Measurements from ENCODE around the gene FGR.

Gene FGR

DNA sequence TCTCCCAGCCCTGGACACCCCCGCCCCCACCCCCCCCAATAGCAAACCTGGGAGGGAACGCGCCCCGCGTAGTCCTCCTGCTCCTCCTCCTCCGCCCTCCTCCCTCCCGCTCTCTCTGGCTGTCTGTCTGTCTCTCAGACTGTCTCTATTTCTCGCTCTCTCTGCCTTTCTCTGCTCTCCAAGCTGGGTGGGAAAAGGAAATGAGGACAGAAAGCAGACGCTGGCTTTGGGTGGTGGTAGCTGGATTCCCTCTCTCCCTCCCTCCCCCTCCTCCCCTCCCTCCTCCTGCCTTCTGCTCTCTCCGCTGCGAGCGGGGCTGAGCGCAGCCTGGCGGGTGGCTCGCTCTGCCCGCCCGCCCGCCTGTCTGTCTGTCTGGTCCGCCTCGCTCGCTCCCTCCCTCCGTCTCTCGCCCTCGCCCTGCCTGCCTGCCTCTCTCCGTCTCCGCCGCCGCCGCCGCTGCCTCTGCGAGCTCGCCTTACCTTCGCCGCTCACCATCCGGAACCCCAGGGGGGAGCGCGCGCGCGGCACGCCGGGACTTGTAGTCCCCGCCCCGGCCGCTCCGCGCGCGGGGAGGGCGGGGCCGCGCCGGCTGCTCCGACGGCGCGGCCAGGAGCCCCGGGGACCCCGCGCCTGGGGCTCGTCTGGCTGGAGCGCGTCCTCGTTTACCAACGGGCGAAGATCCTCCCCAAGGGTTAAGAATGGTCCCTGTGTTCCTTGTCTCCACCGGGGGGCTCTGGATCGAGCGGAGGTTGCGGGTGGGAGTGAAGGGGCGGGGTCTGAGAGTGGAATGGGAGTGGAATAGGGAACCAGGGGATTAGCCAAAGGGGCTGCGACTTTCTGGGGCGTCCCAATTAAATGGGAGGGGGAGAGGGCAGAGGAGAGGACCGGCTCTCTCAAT, 31.1 kb downstream of the FGR start, which contains the start of gene AHDC1:
TSS of gene AHDC1 (minus strand) at position 464 of the 898 bp plus-strand sequence. CDS start 52,029 bp downstream, outside the sequence.
- Histone ChIP-seq H3F3A (ENCODE audit: control insufficient read depth, insufficient read depth) (peaks cover 18% of the 10 kb centered on the region), H3K4me1 (ENCODE audit: control insufficient read depth, low read length) (peaks cover 69% of the 10 kb centered on the region), H3K4me2 (ENCODE audit: low read length) (peak within 1 kb of the TSS; percentile 79), H3K4me3 (ENCODE audit: low read length) (peak within 1 kb of the TSS; percentile 81), H3K79me2 (ENCODE audit: control insufficient read depth, low read length) (peaks cover 16% of the 10 kb centered on the region), H3K36me3 (ENCODE audit: control insufficient read depth, low read length) (no peaks in the 10 kb centered on the region), H3K9me3 (ENCODE audit: control insufficient read depth, insufficient read depth, low read length) (no peaks in the 10 kb centered on the region), H3K9me2 (replicated peaks; ENCODE audit: control insufficient read depth, low read length) (no peaks in the 10 kb centered on the region), H3K27ac (ENCODE audit: low read depth, low read length) (peak within 1 kb of the TSS; percentile 66), H4K20me1 (ENCODE audit: control insufficient read depth, insufficient read depth, low read depth, low read length) (no peaks in the 10 kb centered on the region; the same call in 1 of the 2 replicates), H3K27me3 (ENCODE audit: control insufficient read depth, low read length) (no peaks in the 10 kb centered on the region)
- TF ChIP-seq, protein P1, sequence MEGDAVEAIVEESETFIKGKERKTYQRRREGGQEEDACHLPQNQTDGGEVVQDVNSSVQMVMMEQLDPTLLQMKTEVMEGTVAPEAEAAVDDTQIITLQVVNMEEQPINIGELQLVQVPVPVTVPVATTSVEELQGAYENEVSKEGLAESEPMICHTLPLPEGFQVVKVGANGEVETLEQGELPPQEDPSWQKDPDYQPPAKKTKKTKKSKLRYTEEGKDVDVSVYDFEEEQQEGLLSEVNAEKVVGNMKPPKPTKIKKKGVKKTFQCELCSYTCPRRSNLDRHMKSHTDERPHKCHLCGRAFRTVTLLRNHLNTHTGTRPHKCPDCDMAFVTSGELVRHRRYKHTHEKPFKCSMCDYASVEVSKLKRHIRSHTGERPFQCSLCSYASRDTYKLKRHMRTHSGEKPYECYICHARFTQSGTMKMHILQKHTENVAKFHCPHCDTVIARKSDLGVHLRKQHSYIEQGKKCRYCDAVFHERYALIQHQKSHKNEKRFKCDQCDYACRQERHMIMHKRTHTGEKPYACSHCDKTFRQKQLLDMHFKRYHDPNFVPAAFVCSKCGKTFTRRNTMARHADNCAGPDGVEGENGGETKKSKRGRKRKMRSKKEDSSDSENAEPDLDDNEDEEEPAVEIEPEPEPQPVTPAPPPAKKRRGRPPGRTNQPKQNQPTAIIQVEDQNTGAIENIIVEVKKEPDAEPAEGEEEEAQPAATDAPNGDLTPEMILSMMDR (IDR thresholded peaks at IDR 0.05; ENCODE audit: low read depth, low read length, poor library complexity, severe bottlenecking): no peak
- TF ChIP-seq EZH2phosphoT487 (IDR thresholded peaks at IDR 0.05; ENCODE audit: borderline replicate concordance, low read length): no peak

DNA sequence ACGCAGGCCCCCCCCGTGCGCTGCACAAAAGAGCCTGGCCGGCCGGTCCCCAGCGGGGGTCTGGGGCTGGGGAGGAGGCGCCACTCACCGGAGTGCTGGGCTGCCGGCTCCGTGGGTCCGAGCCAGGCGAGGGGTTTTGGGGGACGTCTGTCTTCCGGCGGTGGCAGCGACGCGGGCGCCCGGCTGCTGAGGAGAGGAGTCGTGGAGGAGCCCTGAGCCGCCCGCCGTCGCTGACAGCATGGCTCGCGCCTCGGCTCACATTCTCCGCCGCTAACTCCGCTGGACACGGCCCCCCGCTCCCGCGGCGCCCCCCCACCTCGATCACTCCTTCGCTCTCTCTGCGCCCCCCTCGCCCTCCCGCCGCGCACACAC, 31.7 kb downstream of the FGR start:
- Histone ChIP-seq H3K9me3 (ENCODE audit: control insufficient read depth, insufficient read depth, low read length) (no peaks in the 10 kb centered on the region), H3K4me2 (ENCODE audit: low read length) (peak overlapping the region; percentile 79), H4K20me1 (ENCODE audit: control insufficient read depth, insufficient read depth, low read depth, low read length) (no peaks in the 10 kb centered on the region; the same call in 1 of the 2 replicates), H3K27me3 (ENCODE audit: control insufficient read depth, low read length) (no peaks in the 10 kb centered on the region), H3K27ac (ENCODE audit: low read depth, low read length) (peak overlapping the region; percentile 66), H3F3A (ENCODE audit: control insufficient read depth, insufficient read depth) (peaks cover 18% of the 10 kb centered on the region), H3K36me3 (ENCODE audit: control insufficient read depth, low read length) (no peaks in the 10 kb centered on the region), H3K9me2 (replicated peaks; ENCODE audit: control insufficient read depth, low read length) (no peaks in the 10 kb centered on the region), H3K4me1 (ENCODE audit: control insufficient read depth, low read length) (peaks cover 69% of the 10 kb centered on the region), H3K79me2 (ENCODE audit: control insufficient read depth, low read length) (peaks cover 22% of the 10 kb centered on the region), H3K4me3 (ENCODE audit: low read length) (peak overlapping the region; percentile 81)
- TF ChIP-seq EZH2phosphoT487 (IDR thresholded peaks at IDR 0.05; ENCODE audit: borderline replicate concordance, low read length): no peak
- TF ChIP-seq, protein P1 (IDR thresholded peaks at IDR 0.05; ENCODE audit: low read depth, low read length, poor library complexity, severe bottlenecking): no peak

DNA sequence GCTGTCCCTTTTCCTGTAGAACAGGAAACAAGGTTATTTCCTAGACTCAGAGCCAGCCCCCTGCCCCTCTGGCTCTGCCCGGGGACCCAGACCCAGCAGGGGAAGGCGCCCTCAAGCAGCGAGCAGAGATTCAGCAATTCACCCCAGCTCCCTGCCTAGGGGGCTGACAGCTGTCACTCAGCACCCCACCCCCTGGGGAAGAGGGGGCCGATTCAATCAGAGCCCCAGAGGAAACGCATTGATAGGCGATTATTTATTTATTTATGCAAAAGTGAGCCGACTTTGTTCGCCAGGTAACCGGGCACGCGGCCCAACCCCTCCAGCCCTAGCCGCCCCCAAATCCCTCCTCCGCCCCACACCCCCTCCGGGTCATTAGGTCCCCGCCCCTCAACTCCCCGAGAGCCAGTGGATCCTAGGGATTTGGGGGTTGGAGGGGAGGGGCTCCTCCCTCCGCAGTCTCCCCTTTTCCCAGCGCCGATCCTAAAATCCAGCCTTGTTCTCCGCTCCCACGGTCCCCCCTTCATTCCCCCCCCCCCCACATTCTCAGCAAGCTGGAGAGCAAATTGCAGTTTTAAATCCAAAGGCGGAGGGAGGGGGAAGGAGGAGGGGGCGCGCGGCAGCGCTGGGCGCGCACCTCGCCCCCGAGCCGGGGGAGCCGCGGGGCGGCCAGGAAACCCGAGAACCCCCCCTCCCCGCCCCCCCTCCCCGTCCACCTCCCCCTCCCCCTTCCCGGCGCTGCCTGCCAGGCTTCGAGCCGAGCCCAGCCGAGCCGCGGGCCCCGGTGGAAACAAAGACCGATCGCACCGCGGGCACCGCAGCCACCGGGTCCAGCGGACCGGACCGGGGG, 32.3 kb downstream of the FGR start:
- Histone ChIP-seq H4K20me1 (ENCODE audit: control insufficient read depth, insufficient read depth, low read depth, low read length) (peaks cover 5% of the 10 kb centered on the region), H3K79me2 (ENCODE audit: control insufficient read depth, low read length) (peaks cover 26% of the 10 kb centered on the region), H3K36me3 (ENCODE audit: control insufficient read depth, low read length) (no peaks in the 10 kb centered on the region), H3K27ac (ENCODE audit: low read depth, low read length) (no peak overlapping the region), H3F3A (ENCODE audit: control insufficient read depth, insufficient read depth) (peaks cover 18% of the 10 kb centered on the region), H3K9me3 (ENCODE audit: control insufficient read depth, insufficient read depth, low read length) (no peaks in the 10 kb centered on the region), H3K4me2 (ENCODE audit: low read length) (peak overlapping the region; percentile 79), H3K9me2 (replicated peaks; ENCODE audit: control insufficient read depth, low read length) (no peaks in the 10 kb centered on the region), H3K27me3 (ENCODE audit: control insufficient read depth, low read length) (no peaks in the 10 kb centered on the region), H3K4me3 (ENCODE audit: low read length) (peak overlapping the region; percentile 81), H3K4me1 (ENCODE audit: control insufficient read depth, low read length) (peaks cover 74% of the 10 kb centered on the region)
- TF ChIP-seq, protein P1 (IDR thresholded peaks at IDR 0.05; ENCODE audit: low read depth, low read length, poor library complexity, severe bottlenecking): peak; percentile 11
- no peak for TF ChIP-seq EZH2phosphoT487 (IDR thresholded peaks at IDR 0.05; ENCODE audit: borderline replicate concordance, low read length)

Measured in DOHH2 (cell line).